ENCODE data around the gene RNU2-1.

- no peak for TF ChIP-seq POLR2A (IDR thresholded peaks at IDR 0.05; ENCODE audit: low read length)
- TF ChIP-seq GATA1 (IDR thresholded peaks at IDR 0.05; ENCODE audit: low read depth, low read length) = no peak
Measured at GRCh38 chr17:43224146-43224705, 9.6 kb downstream of the RNU2-1 start.
